IPS-NIHi7 (cell line): ENCODE results near the gene TOMM40.
"Not testable (repeated sequence)": the region's sequence is repeated elsewhere in the genome, so short reads cannot be mapped to it uniquely, and the experiment has no call there.

ENCODE experiments used
- DNase-seq: peaks from one replicate; pipeline ENCODE4 v3.0.0; 2012; ENCODE audit warnings: mixed read lengths; ENCODE audit errors: extremely low spot score

TOMM40 gene

GRCh38 chr19:44897835-44898234 lies 6.8 kb downstream of the TOMM40 start:
- DNase-seq: no peak

GRCh38 chr19:44900328-44901244 lies 9.5 kb downstream of the TOMM40 start:
- DNase-seq: no peak

DNA sequence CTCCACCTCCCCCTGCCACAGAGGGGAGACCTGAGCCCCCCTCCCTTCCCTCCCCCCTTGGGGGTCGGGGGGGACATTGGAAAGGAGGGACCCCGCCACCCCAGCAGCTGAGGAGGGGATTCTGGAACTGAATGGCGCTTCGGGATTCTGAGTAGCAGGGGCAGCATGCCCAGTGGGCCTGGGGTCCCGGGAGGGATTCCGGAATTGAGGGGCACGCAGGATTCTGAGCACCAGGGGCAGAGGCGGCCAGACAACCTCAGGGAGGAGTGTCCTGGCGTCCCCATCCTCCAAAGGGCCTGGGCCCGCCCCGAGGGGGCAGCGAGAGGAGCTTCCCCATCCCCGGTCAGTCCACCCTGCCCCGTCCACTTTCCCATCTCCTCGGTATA lies 12.2 kb downstream of the TOMM40 start:
- DNase-seq: no peak

GRCh38 chr19:44903602-44904425 lies 12.8 kb downstream of the TOMM40 start:
- peak; percentile 74 for DNase-seq

GRCh38 chr19:44904426-44904994 lies 13.5 kb downstream of the TOMM40 start:
- DNase-seq: no peak

DNA sequence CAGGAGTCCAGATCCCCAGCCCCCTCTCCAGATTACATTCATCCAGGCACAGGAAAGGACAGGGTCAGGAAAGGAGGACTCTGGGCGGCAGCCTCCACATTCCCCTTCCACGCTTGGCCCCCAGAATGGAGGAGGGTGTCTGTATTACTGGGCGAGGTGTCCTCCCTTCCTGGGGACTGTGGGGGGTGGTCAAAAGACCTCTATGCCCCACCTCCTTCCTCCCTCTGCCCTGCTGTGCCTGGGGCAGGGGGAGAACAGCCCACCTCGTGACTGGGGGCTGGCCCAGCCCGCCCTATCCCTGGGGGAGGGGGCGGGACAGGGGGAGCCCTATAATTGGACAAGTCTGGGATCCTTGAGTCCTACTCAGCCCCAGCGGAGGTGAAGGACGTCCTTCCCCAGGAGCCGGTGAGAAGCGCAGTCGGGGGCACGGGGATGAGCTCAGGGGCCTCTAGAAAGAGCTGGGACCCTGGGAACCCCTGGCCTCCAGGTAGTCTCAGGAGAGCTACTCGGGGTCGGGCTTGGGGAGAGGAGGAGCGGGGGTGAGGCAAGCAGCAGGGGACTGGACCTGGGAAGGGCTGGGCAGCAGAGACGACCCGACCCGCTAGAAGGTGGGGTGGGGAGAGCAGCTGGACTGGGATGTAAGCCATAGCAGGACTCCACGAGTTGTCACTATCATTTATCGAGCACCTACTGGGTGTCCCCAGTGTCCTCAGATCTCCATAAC lies 14.5 kb downstream of the TOMM40 start, which contains the start of gene APOE:
Gene APOE (plus strand): TSS at position 360 of the 724 bp plus-strand sequence. CDS start 829 bp downstream, outside the sequence.
- DNase-seq: peak; percentile 73

DNA sequence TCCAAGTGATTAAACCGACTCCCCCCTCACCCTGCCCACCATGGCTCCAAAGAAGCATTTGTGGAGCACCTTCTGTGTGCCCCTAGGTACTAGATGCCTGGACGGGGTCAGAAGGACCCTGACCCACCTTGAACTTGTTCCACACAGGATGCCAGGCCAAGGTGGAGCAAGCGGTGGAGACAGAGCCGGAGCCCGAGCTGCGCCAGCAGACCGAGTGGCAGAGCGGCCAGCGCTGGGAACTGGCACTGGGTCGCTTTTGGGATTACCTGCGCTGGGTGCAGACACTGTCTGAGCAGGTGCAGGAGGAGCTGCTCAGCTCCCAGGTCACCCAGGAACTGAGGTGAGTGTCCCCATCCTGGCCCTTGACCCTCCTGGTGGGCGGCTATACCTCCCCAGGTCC lies 16.6 kb downstream of the TOMM40 start:
- no peak for DNase-seq

- no peak for DNase-seq
Observed at GRCh38 chr19:44908074-44908835, 17.2 kb downstream of the TOMM40 start.

DNA sequence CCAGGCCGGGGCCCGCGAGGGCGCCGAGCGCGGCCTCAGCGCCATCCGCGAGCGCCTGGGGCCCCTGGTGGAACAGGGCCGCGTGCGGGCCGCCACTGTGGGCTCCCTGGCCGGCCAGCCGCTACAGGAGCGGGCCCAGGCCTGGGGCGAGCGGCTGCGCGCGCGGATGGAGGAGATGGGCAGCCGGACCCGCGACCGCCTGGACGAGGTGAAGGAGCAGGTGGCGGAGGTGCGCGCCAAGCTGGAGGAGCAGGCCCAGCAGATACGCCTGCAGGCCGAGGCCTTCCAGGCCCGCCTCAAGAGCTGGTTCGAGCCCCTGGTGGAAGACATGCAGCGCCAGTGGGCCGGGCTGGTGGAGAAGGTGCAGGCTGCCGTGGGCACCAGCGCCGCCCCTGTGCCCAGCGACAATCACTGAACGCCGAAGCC lies 17.8 kb downstream of the TOMM40 start:
- no peak for DNase-seq

GRCh38 chr19:44909775-44910174 lies 18.7 kb downstream of the TOMM40 start:
- no peak for DNase-seq

DNA sequence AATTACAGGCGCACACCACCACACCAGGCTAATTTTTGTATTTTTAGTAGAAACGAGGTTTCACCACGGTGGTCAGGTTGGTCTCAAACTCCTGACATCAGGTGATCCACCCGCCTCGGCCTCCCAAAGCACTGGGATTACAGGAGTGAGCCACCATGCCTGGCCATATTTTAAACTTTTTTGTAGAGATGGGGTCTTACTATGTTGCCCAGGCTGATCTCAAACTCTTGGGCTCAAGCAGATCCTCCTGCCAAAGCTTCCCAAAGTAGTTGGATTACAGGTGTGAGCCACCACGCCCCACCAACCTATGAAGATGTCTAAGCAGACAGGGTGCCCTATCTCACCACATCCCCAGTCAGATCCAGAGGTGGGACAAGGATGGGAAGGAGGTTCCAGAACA lies 20.8 kb downstream of the TOMM40 start:
- DNase-seq: not testable (repeated sequence)

GRCh38 chr19:44912854-44913253 lies 21.8 kb downstream of the TOMM40 start:
- DNase-seq: no peak

DNA sequence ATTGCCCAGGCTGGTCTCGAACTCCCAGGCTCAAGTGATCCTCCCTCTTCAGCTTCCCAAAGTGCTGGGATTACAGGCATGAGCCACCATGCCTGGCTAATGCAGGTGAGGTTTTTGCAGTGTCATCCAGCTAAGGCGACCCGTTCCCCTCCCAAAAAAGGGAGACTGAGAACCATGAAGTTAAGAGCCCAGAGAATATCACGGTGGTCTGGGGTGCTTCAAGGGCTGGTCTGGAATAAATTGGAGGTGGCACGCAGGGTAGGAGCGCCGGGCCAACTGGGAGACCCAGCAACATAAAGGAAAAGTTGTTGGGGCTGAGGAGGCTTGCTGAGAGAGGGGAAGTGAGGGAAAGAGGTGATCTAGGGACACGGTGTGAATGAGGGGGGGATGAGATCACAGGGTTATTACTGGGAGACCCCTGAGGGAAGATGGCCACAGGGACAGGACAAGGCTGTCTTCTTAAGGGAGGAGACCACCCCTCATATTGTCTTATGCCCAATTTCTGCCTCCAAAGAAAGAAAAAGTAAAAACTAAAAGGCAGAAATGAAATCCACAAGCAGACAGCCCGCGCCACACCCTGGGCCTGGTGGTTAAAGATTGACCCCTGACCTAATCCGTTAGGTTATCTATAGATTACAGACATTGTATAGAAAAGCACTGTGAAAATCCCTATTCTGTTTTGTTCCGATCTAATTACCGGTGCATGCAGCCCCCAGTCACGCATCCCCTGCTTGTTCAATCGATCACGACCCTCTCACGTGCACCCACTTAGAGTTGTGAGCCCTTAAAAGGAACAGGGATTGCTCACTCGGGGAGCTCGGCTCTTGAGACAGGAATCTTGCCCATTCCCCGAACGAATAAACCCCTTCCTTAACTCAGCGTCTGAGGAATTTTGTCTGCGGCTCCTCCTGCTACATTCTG lies 22.7 kb downstream of the TOMM40 start:
- DNase-seq: not testable (repeated sequence)

DNA sequence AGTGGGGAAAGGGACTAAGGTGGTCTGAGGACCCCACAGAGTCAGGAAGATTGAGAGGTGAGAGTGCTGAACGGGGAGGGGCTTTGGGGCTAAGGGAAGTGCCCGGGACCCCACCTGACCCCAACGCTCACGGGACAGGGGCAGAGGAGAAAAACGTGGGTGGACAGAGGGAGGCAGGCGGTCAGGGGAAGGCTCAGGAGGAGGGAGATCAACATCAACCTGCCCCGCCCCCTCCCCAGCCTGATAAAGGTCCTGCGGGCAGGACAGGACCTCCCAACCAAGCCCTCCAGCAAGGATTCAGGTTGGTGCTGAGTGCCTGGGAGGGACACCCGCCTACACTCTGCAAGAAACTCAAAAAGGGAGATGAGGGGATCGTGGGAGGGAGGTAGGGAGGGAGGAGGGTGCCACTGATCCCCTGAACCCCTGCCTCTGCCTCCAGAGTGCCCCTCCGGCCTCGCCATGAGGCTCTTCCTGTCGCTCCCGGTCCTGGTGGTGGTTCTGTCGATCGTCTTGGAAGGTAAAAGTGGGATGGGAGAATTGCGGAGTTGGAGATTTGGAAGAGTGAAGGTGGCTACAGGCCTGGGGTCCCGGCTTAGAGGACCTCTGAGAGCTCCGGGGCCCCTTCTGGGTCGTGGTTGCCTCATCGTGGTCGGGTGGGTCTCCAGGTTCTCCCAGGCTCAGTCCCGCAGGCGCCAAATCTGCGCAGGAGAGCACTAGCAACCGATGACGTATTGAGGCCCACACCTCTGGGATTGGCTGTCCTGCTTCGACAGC lies 23.6 kb downstream of the TOMM40 start, which contains the start of gene APOC1:
Gene APOC1 (plus strand): TSS at position 176 of the 774 bp plus-strand sequence. CDS start 284 bp downstream, at position 460.
- peak; percentile 91 for DNase-seq

GRCh38 chr19:44924243-44924725 lies 33.2 kb downstream of the TOMM40 start:
- no peak for DNase-seq

DNA sequence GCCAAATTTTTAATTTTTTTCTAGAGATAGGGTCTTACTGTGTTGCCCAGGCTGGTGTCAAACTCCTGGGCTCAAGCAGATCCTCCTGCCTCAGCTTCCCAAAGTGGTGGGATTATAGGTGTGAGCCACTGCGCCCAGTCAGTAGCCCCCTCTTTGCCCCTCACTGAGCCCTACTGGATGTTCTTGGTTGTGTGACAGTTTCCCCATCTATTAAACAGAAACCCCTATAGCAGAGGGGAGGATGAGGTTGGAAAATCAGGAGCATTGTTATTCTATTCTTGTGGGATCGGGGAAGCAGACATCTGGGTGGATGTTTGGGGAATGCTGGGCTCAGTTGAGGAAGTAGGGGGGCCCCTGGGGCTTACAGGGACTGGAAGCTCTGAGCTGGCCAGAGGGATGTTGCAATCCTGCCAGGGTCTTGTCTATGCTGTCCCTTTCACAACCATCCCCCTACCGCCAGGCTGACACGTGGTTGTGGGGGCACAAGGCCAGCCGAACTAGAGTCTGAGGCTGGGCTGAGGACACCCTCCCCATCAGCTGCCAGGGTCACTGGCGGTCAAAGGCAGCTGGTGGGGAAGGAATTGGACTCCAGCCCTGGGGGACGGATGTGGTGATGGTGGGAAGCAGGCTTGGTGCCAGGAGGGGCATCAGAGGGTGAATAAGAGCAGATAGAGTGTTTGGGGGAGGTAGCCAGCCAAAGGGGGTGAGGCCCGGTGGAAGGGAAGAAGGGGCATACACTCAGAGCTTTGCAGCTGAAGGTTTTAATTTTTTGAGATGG lies 34.2 kb downstream of the TOMM40 start:
- no peak for DNase-seq

DNA sequence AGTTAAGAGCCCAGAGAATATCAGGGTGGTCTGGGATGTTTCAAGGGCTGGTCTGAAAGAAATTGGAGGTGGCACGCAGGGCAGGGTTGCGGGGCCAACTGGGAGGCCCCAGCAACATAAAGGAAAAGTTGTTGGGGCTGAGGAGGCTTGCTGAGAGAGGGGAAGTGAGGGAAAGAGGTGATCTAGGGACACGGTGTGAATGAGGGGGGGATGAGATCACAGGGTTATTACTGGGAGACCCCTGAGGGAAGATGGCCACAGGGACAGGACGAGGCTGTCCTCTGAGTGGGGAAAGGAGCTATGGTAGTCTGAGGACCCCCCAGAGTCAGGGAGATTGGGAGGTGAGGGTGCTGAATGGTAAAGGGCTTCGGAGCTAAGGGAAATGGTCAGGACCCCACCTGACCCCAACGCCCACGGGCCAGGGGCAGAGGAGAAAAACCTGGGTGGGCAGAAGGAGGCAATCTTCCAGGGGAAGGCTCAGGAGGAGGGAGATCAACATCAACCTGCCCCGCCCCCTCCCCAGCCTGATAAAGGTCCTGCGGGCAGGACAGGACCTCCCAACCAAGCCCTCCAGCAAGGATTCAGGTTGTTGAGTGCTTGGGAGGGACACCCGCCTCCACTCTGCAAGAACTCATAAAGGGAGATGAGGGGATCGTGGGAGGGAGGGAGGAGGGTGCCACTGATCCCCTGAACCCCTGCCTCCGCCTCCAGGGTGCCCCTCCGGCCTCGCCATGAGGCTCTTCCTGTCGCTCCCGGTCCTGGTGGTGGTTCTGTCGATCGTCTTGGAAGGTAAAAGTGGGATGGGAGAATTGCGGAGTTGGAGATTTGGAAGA lies 35.4 kb downstream of the TOMM40 start:
- DNase-seq: not testable (repeated sequence)
